IPS DF 19.7 (cell line): ENCODE results near the gene METTL17.
"Not testable (repeated sequence)": the region's sequence is repeated elsewhere in the genome, so short reads cannot be mapped to it uniquely, and the experiment has no call there.

Experiments
- DNase-seq: peaks from one replicate; pipeline ENCODE4 v3.0.0-alpha.2; 2013; ENCODE audit warnings: low read depth, low spot score

METTL17 gene

GRCh38 chr14:20996521-20996920 is 6.7 kb downstream of the METTL17 start:
- no peak for DNase-seq

- no peak for DNase-seq
These were observed 7.3 kb downstream of the METTL17 start for GRCh38 chr14:20997115-20997514.

GRCh38 chr14:20997564-20997963 is 7.8 kb downstream of the METTL17 start:
- no peak for DNase-seq

GRCh38 chr14:20998139-20998538 is 8.4 kb downstream of the METTL17 start:
- no peak for DNase-seq

GRCh38 chr14:20998674-20999366 is 9.0 kb downstream of the METTL17 start, which contains the start of gene SLC39A2:
Gene SLC39A2 (plus strand): TSS chr14:20999293. CDS start chr14:20999447, 154 bp downstream.
- DNase-seq, result no peak

GRCh38 chr14:20999591-20999990 is 9.8 kb downstream of the METTL17 start:
- no peak for DNase-seq

- no peak for DNase-seq
These were observed 11.4 kb downstream of the METTL17 start for GRCh38 chr14:21001218-21001617.

- no peak for DNase-seq
These were observed 14.1 kb downstream of the METTL17 start for GRCh38 chr14:21003788-21004346.

- DNase-seq, result not testable (repeated sequence)
These were observed 19.9 kb downstream of the METTL17 start for GRCh38 chr14:21009721-21010120.

GRCh38 chr14:21011136-21011535 is 21.4 kb downstream of the METTL17 start:
- no peak for DNase-seq

GRCh38 chr14:21014761-21015190 is 25.0 kb downstream of the METTL17 start:
- no peak for DNase-seq

GRCh38 chr14:21015312-21015711 is 25.5 kb downstream of the METTL17 start:
- DNase-seq, result no peak

- no peak for DNase-seq
These were observed 26.8 kb downstream of the METTL17 start for GRCh38 chr14:21016413-21017190.

- no peak for DNase-seq
These were observed 27.9 kb downstream of the METTL17 start for GRCh38 chr14:21017528-21018245.

- DNase-seq, result no peak
These were observed 28.5 kb downstream of the METTL17 start for GRCh38 chr14:21018286-21018685.

- DNase-seq, result no peak
These were observed 29.0 kb downstream of the METTL17 start for GRCh38 chr14:21018781-21019180.

- no peak for DNase-seq
These were observed 29.6 kb downstream of the METTL17 start for GRCh38 chr14:21019366-21019765.

GRCh38 chr14:21020977-21021545 is 31.3 kb downstream of the METTL17 start:
- no peak for DNase-seq

GRCh38 chr14:21022686-21023085 is 32.9 kb downstream of the METTL17 start:
- no peak for DNase-seq

- no peak for DNase-seq
These were observed 33.4 kb downstream of the METTL17 start for GRCh38 chr14:21023174-21023573.

- no peak for DNase-seq
These were observed 34.2 kb downstream of the METTL17 start for GRCh38 chr14:21023817-21024584.
